Kidney (tissue), 14 donors: ENCODE data around the gene KLK15. TPM values are rescaled to one million over a fixed set of nuclear protein-coding genes. Genes with fewer than 3 reads are reported as not detected.
A peak's percentile ranks its signal among the peaks of the same experiment; 100 is the strongest.

Experiments
- DNase-seq, 5 donors: peaks; one replicate each; pipeline ENCODE4 v3.0.0-alpha.2; 2013 to 2020
- FAIRE-seq: peaks from 2 replicates; lab custom pipeline; 2012; peaks lifted over from hg19 to GRCh38; lab: Jason Lieb, UNC
- H3K27ac ChIP-seq, 2 donors: one replicate each; pipeline ENCODE4 v1.7.0; 2013; ENCODE audit warnings: low read depth in 2 of 2, low read length in 2 of 2, inconsistent platforms in 1 of 2
- H3K27me3 ChIP-seq: one replicate; pipeline ENCODE4 v1.7.1; 2013; ENCODE audit warnings: low read length, inconsistent platforms; ENCODE audit not compliant: control insufficient read depth, insufficient read depth
- H3K36me3 ChIP-seq, 3 donors: one replicate each; pipeline versions ENCODE4 v1.7.0 to v1.7.1; 2013; ENCODE audit warnings: low read length in 3 of 3, control low read depth in 1 of 3, inconsistent platforms in 1 of 3; ENCODE audit not compliant: insufficient read depth in 3 of 3, control insufficient read depth in 2 of 3
- H3K4me1 ChIP-seq, 3 donors: one replicate each; pipeline versions ENCODE4 v1.7.0 to v1.7.1; 2013; ENCODE audit warnings: low read length in 3 of 3, inconsistent platforms in 1 of 3, low read depth in 1 of 3; ENCODE audit not compliant: control insufficient read depth in 2 of 3, insufficient read depth in 2 of 3
- H3K4me3 ChIP-seq, 3 donors: one replicate each; pipeline versions ENCODE4 v1.7.0 to v1.8.1; 2013; ENCODE audit warnings: low read length in 3 of 3, control low read depth in 1 of 3, inconsistent platforms in 1 of 3
- H3K9ac ChIP-seq, 3 donors: one replicate each; pipeline versions ENCODE4 v1.7.0 to v1.7.1; 2013; ENCODE audit warnings: low read length in 3 of 3, control low read depth in 1 of 3, inconsistent platforms in 1 of 3
- H3K9me3 ChIP-seq, 3 donors: one replicate each; pipeline versions ENCODE4 v1.7.0 to v1.7.1; 2013; ENCODE audit warnings: low read length in 3 of 3, control low read depth in 1 of 3, inconsistent platforms in 1 of 3; ENCODE audit not compliant: control insufficient read depth in 2 of 3, insufficient read depth in 1 of 3
- intact Hi-C: fragments of 100-400 bp; cut with DNase I; formaldehyde crosslinking; loops from one replicate; pipeline ENCODE4 v1.11.1; 2022
- polyA plus RNA-seq: library from polyadenylated mRNA; stranded (reverse); fragments of 350-450 nt; fragmentation: Illumina TruSeq; extraction: RNeasy Lipid Tissue Mini Kit (QIAGEN cat#74804); gene quantifications from one replicate; pipeline ENCODE4 v1.2.3, GENCODE V29; 2014; ENCODE audit warnings: low read depth, low replicate concordance; ENCODE audit not compliant: insufficient read depth
- total RNA-seq: library from RNA; stranded (reverse); fragmentation: NEBNext Ultra II Directional; extraction: Animal tissue kit (Norgen Biotek cat#: 25700); gene quantifications from one replicate; pipeline ENCODE4 v1.2.1, GENCODE V29; 2021
- TF ChIP-seq, protein P1 (sequence below): IDR thresholded peaks from 3 replicates; pipeline ENCODE4 v1.5.1; 2012; ENCODE audit warnings: mild to moderate bottlenecking, moderate library complexity, borderline replicate concordance; ENCODE audit not compliant: insufficient read depth; ENCODE audit errors: extremely low read depth
- donor health status: control.
- donor health status: control.
- donor health status: control.
- donor health status: control.
- donor health status: control.
- donor health status: DM: yes; HTN: yes; CAD: no.
- donor health status: Normal renal cell carcinoma (clear cell type).

The KLK15 gene
- total and polyA plus RNA-seq, 2 donors from 2014 or later, result 2.7 TPM; not detected in 1

DNA sequence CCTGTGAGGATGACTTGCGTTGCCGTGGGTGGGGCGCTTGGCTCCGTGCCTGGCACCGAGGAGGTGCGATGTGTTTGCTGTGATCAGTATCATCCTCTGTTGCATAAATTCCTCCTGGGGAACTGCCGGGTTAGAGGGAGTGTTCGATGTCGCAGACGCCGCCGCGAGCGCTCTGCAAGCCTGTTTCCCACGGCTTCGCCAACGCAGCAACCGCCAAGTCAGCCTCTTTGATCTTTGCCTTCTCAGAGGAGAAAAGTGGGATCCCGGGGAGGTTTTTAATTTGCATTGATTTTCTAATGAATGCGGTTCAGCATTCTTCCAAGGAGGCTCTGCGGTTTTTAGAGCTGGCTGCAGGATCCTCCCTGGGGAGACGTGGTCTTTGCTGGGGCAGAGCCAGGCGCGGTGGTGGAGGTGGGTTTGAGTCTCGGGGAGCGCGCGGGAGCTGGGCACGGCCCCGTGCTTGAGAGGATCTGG, 55.5 kb downstream of the KLK15 start:
- H3K36me3 ChIP-seq, result no peaks in the 10 kb centered on the region
- intact Hi-C loops, result no loop called here
- H3K27me3 ChIP-seq, result peaks cover 22% of the 10 kb centered on the region
- FAIRE-seq (no peak), DNase-seq (peak in 2 of 5 donors; percentile 26 to 31)
- H3K4me1 ChIP-seq, result no peaks in the 10 kb centered on the region
- H3K9me3 ChIP-seq, result no peaks in the 10 kb centered on the region
- no peak overlapping the region for H3K27ac ChIP-seq
- TF ChIP-seq, protein P1, sequence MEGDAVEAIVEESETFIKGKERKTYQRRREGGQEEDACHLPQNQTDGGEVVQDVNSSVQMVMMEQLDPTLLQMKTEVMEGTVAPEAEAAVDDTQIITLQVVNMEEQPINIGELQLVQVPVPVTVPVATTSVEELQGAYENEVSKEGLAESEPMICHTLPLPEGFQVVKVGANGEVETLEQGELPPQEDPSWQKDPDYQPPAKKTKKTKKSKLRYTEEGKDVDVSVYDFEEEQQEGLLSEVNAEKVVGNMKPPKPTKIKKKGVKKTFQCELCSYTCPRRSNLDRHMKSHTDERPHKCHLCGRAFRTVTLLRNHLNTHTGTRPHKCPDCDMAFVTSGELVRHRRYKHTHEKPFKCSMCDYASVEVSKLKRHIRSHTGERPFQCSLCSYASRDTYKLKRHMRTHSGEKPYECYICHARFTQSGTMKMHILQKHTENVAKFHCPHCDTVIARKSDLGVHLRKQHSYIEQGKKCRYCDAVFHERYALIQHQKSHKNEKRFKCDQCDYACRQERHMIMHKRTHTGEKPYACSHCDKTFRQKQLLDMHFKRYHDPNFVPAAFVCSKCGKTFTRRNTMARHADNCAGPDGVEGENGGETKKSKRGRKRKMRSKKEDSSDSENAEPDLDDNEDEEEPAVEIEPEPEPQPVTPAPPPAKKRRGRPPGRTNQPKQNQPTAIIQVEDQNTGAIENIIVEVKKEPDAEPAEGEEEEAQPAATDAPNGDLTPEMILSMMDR, result no peak
- no peak overlapping the region for H3K4me3 ChIP-seq
- no peak overlapping the region for H3K9ac ChIP-seq

DNA sequence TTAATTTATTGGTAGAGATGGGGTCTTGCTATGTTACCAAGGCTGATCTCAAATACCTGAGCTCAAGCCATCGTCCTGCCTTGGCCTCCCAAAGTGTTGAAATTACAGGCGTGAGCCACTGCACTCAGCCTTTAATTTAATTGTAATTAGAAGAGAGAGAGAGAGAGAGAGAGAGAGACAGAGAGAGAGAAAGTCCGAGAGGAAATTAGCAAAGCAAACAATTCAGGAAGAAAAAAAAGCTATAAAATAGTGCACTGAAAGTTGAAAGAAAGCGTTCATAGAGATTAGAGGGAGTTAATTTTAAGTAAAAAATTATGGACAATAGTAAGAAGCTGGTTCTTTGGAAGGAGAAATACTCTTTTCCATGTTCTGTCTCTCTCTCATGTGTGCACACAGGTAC, 56.1 kb downstream of the KLK15 start:
- H3K9me3 ChIP-seq, result peaks cover 0 to 2% (median 0%) of the 10 kb centered on the region in 3 donors
- no peaks in the 10 kb centered on the region for H3K4me1 ChIP-seq
- no peak overlapping the region for H3K27ac ChIP-seq
- FAIRE-seq, result no peak
- no peak overlapping the region for H3K9ac ChIP-seq
- TF ChIP-seq, protein P1, result no peak
- no peak overlapping the region for H3K4me3 ChIP-seq
- peaks cover 22% of the 10 kb centered on the region for H3K27me3 ChIP-seq
- no peak for DNase-seq
- H3K36me3 ChIP-seq, result no peaks in the 10 kb centered on the region
- intact Hi-C loops, result no loop called here

GRCh38 chr19:50776131-50776530, 57.2 kb downstream of the KLK15 start:
- no peak overlapping the region for H3K4me3 ChIP-seq
- no peak for FAIRE-seq
- H3K36me3 ChIP-seq, result no peaks in the 10 kb centered on the region
- no peak for DNase-seq
- peaks cover 22% of the 10 kb centered on the region for H3K27me3 ChIP-seq
- H3K4me1 ChIP-seq, result no peaks in the 10 kb centered on the region
- H3K9me3 ChIP-seq, result peaks cover 0 to 2% (median 0%) of the 10 kb centered on the region in 3 donors
- no peak overlapping the region for H3K27ac ChIP-seq
- no peak overlapping the region for H3K9ac ChIP-seq
- TF ChIP-seq, protein P1, result no peak
- intact Hi-C loops, result no loop called here

Other genes with a start within 250 kb of the KLK15 start
- 0.63 TPM for gene SYT3, start 193.7 kb downstream of the KLK15 start, total RNA-seq
- gene SYT3, start 193.7 kb downstream of the KLK15 start, polyA plus RNA-seq, result 0.54 TPM
- 3.0 TPM for gene C19orf81, start 184.1 kb downstream of the KLK15 start, total RNA-seq
- gene C19orf81, start 184.1 kb downstream of the KLK15 start, polyA plus RNA-seq, result 1.6 TPM
- gene SHANK1, start 113.8 kb downstream of the KLK15 start, total RNA-seq, result 0.35 TPM
- gene SHANK1, start 113.8 kb downstream of the KLK15 start, polyA plus RNA-seq, result 0.24 TPM
- gene CLEC11A, start 110.2 kb downstream of the KLK15 start, total RNA-seq, result 9.6 TPM
- gene CLEC11A, start 110.2 kb downstream of the KLK15 start, polyA plus RNA-seq, result 24.5 TPM
- gene GPR32, start 63.1 kb downstream of the KLK15 start, total RNA-seq, result not detected
- not detected for gene GPR32, start 63.1 kb downstream of the KLK15 start, polyA plus RNA-seq
- not detected for gene ACP4, start 43.2 kb downstream of the KLK15 start, total RNA-seq
- not detected for gene ACP4, start 43.2 kb downstream of the KLK15 start, polyA plus RNA-seq
- 0.41 TPM for gene KLK1, start 9.8 kb downstream of the KLK15 start, total RNA-seq
- gene KLK1, start 9.8 kb downstream of the KLK15 start, polyA plus RNA-seq, result 827 TPM
- not detected for gene KLK3, start 21.3 kb upstream of the KLK15 start, total RNA-seq
- gene KLK3, start 21.3 kb upstream of the KLK15 start, polyA plus RNA-seq, result 1.6 TPM
- gene KLK2, start 39.9 kb upstream of the KLK15 start, total RNA-seq, result not detected
- not detected for gene KLK2, start 39.9 kb upstream of the KLK15 start, polyA plus RNA-seq
- gene KLK4, start 77.8 kb upstream of the KLK15 start, total RNA-seq, result not detected
- 1.2 TPM for gene KLK4, start 77.8 kb upstream of the KLK15 start, polyA plus RNA-seq
- 0.88 TPM for gene KLK5, start 119.5 kb upstream of the KLK15 start, total RNA-seq
- 1.1 TPM for gene KLK5, start 119.5 kb upstream of the KLK15 start, polyA plus RNA-seq
- gene KLK6, start 136.0 kb upstream of the KLK15 start, total RNA-seq, result 15.0 TPM
- 30.3 TPM for gene KLK6, start 136.0 kb upstream of the KLK15 start, polyA plus RNA-seq
- 1.0 TPM for gene KLK7, start 150.3 kb upstream of the KLK15 start, total RNA-seq
- gene KLK7, start 150.3 kb upstream of the KLK15 start, polyA plus RNA-seq, result 22.5 TPM
- 4.2 TPM for gene KLK8, start 168.0 kb upstream of the KLK15 start, total RNA-seq
- 1.3 TPM for gene KLK8, start 168.0 kb upstream of the KLK15 start, polyA plus RNA-seq
- 0.63 TPM for gene KLK10, start 186.1 kb upstream of the KLK15 start, total RNA-seq
- gene KLK10, start 186.1 kb upstream of the KLK15 start, polyA plus RNA-seq, result not detected
- gene KLK11, start 193.0 kb upstream of the KLK15 start, total RNA-seq, result 0.47 TPM
- gene KLK11, start 193.0 kb upstream of the KLK15 start, polyA plus RNA-seq, result not detected
- gene KLK12, start 201.4 kb upstream of the KLK15 start, total RNA-seq, result not detected
- gene KLK12, start 201.4 kb upstream of the KLK15 start, polyA plus RNA-seq, result not detected
- gene KLK13, start 231.5 kb upstream of the KLK15 start, total RNA-seq, result not detected
- not detected for gene KLK13, start 231.5 kb upstream of the KLK15 start, polyA plus RNA-seq
- 0.22 TPM for gene KLK14, start 249.3 kb upstream of the KLK15 start, total RNA-seq
- not detected for gene KLK14, start 249.3 kb upstream of the KLK15 start, polyA plus RNA-seq